ENCODE data around the gene KLRG1.

- TF ChIP-seq EZH2 (IDR thresholded peaks at IDR 0.05; ENCODE audit: borderline replicate concordance, insufficient read depth, low read depth, low read length, poor library complexity, severe bottlenecking): no peak
- TF ChIP-seq CTCF (IDR thresholded peaks at IDR 0.05): no peak
These were observed 32.6 kb upstream of the KLRG1 start for GRCh38 chr12:8956772-8957171.
